ENCODE data around the gene UNC93B1. TPM values are rescaled to one million over a fixed set of nuclear protein-coding genes. Genes with fewer than 3 reads are reported as not detected.
A peak's percentile ranks its signal among the peaks of the same experiment; 100 is the strongest.
"Not testable (repeated sequence)": the region's sequence is repeated elsewhere in the genome, so short reads cannot be mapped to it uniquely, and the experiment has no call there.

UNC93B1 gene
- total and polyA plus RNA-seq, 2 donors = 20.5 to 34.9 TPM

DNA sequence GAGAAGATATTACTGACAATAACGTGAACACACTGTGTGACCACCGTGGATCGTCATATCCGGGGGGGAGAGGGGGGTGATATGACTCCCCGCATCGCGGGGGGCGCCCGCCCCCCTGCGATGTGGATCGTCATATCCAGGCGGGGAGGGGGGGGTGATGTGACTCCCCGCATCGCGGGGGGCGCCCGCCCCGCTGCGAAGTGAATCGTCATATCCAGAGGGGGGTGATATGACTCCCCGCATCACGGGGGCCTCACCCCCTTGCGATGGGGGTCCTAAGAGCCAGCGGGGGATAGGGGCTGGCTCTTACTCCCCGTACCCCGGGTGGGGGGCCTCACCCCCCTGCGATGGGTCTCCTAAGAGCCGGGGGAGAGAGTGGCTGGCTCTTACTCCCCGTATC is 19.9 kb downstream of the UNC93B1 start:
- H3K36me3 ChIP-seq (ENCODE audit: insufficient read depth) = no peaks in the 10 kb centered on the region
- no peaks in the 10 kb centered on the region for H3K4me1 ChIP-seq (ENCODE audit: insufficient read depth)
- no peak overlapping the region for H3K4me3 ChIP-seq (ENCODE audit: low read depth, low read length)
- WGBS = 81% methylated on average over 29 of the region's 29 CpGs
- H3K27ac ChIP-seq (ENCODE audit: low read depth) = no peak overlapping the region
- DNase-seq (ENCODE audit: extremely low spot score) = no peak

DNA sequence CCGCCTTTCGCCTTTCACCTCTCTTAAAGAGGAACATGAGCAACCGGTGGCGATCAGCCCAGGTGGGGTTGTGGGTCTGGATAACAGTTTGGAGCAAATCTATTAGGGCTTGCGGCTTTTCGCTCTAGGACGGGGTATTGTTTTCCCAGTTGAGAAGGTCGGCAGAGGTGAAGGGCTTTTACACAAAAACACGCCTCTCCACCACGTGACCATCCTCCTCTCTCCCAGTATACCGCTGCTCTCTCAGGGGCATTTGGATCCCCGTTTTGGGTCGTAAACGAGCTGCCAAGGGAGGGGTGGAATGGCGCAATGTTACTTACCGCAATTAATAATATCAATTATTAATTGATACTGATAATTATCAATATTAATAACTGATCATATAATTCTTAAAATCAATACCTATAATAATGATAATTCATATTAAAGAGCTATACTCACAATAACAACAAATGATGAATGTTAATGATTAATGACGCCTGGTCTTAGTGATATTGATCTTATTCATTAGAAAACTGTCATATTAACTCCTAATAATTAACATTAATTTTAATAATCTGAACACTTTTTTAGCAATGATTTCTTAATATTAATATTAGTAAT is 21.5 kb downstream of the UNC93B1 start:
- DNase-seq (ENCODE audit: extremely low spot score); H3K27ac ChIP-seq (ENCODE audit: low read depth): not testable (repeated sequence)
- WGBS = 77% methylated on average over 17 of the region's 17 CpGs

GRCh38 chr11:67981226-67981625 is 22.7 kb downstream of the UNC93B1 start:
- WGBS = 85% methylated on average over 10 of the region's 10 CpGs
- H3K4me3 ChIP-seq (ENCODE audit: low read depth, low read length); H3K4me1 ChIP-seq (ENCODE audit: insufficient read depth); DNase-seq (ENCODE audit: extremely low spot score); H3K27ac ChIP-seq (ENCODE audit: low read depth); H3K36me3 ChIP-seq (ENCODE audit: insufficient read depth): not testable (repeated sequence)

More for the DNA sequence above, 21.5 kb downstream of the UNC93B1 start:
- H3K4me3 ChIP-seq (ENCODE audit: low read depth, low read length); H3K36me3 ChIP-seq (ENCODE audit: insufficient read depth); H3K4me1 ChIP-seq (ENCODE audit: insufficient read depth): not testable (repeated sequence)

GRCh38 chr11:67978766-67979418 is 25.0 kb downstream of the UNC93B1 start:
- 59% methylated on average over 17 of the region's 17 CpGs for WGBS
- not testable (repeated sequence) for H3K27ac ChIP-seq (ENCODE audit: low read depth); H3K4me1 ChIP-seq (ENCODE audit: insufficient read depth); H3K4me3 ChIP-seq (ENCODE audit: low read depth, low read length); H3K36me3 ChIP-seq (ENCODE audit: insufficient read depth)
- peak; percentile 35 for DNase-seq (ENCODE audit: extremely low spot score)

GRCh38 chr11:67974746-67975145 is 29.2 kb downstream of the UNC93B1 start:
- not testable (repeated sequence) for H3K36me3 ChIP-seq (ENCODE audit: insufficient read depth); H3K4me3 ChIP-seq (ENCODE audit: low read depth, low read length); H3K4me1 ChIP-seq (ENCODE audit: insufficient read depth); H3K27ac ChIP-seq (ENCODE audit: low read depth); DNase-seq (ENCODE audit: extremely low spot score)
- 83% methylated on average over 12 of the region's 12 CpGs for WGBS

DNA sequence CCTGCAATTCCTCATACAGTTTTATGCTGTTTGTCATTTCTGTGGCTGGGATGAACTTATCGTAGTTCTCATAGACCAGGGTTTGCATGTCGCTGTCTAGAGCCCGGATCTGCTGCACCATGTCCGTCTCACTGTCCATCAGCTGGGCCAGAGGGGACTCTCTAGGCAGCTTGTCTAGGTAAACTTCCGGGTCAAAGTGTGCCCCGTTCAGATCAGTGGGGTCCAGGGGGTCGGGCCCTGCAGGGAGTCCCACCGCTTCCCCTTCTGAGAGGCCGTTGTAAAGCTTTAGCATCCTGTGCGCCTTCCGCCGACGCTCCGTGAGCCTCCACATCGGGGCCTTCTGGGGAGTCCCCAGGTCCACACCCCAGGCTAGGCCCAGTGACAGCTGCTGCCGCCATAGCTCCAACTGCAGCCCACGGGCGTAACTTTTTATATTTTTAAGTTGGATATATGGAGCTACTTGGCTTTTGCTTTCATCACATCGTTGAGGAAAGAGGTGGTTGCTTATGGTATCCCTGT is 38.0 kb downstream of the UNC93B1 start:
- H3K36me3 ChIP-seq (ENCODE audit: insufficient read depth); H3K4me3 ChIP-seq (ENCODE audit: low read depth, low read length); DNase-seq (ENCODE audit: extremely low spot score); H3K4me1 ChIP-seq (ENCODE audit: insufficient read depth); H3K27ac ChIP-seq (ENCODE audit: low read depth): not testable (repeated sequence)
- 91% methylated on average over 19 of the region's 19 CpGs for WGBS

GRCh38 chr11:67964746-67965145 is 39.2 kb downstream of the UNC93B1 start:
- H3K4me3 ChIP-seq (ENCODE audit: low read depth, low read length); H3K27ac ChIP-seq (ENCODE audit: low read depth); DNase-seq (ENCODE audit: extremely low spot score); H3K4me1 ChIP-seq (ENCODE audit: insufficient read depth); H3K36me3 ChIP-seq (ENCODE audit: insufficient read depth): not testable (repeated sequence)

- not testable (repeated sequence) for DNase-seq (ENCODE audit: extremely low spot score); H3K36me3 ChIP-seq (ENCODE audit: insufficient read depth); H3K4me1 ChIP-seq (ENCODE audit: insufficient read depth); H3K4me3 ChIP-seq (ENCODE audit: low read depth, low read length); H3K27ac ChIP-seq (ENCODE audit: low read depth)
- WGBS = 22% methylated on average over 6 of the region's 6 CpGs
Observed at GRCh38 chr11:67963879-67964278, 40.0 kb downstream of the UNC93B1 start.

GRCh38 chr11:67963217-67963616 is 40.7 kb downstream of the UNC93B1 start:
- DNase-seq (ENCODE audit: extremely low spot score); H3K4me1 ChIP-seq (ENCODE audit: insufficient read depth); H3K4me3 ChIP-seq (ENCODE audit: low read depth, low read length); H3K36me3 ChIP-seq (ENCODE audit: insufficient read depth); H3K27ac ChIP-seq (ENCODE audit: low read depth): not testable (repeated sequence)
- 90% methylated on average over 16 of the region's 16 CpGs for WGBS

- H3K27ac ChIP-seq (ENCODE audit: low read depth); H3K36me3 ChIP-seq (ENCODE audit: insufficient read depth); H3K4me1 ChIP-seq (ENCODE audit: insufficient read depth); H3K4me3 ChIP-seq (ENCODE audit: low read depth, low read length); DNase-seq (ENCODE audit: extremely low spot score): not testable (repeated sequence)
- WGBS = 75% methylated on average over 6 of the region's 6 CpGs
Observed at GRCh38 chr11:67956236-67956635, 47.7 kb downstream of the UNC93B1 start.

GRCh38 chr11:67955461-67956007 is 48.4 kb downstream of the UNC93B1 start:
- H3K36me3 ChIP-seq (ENCODE audit: insufficient read depth); H3K27ac ChIP-seq (ENCODE audit: low read depth); H3K4me1 ChIP-seq (ENCODE audit: insufficient read depth): not testable (repeated sequence)
- H3K4me3 ChIP-seq (ENCODE audit: low read depth, low read length) = peak overlapping the region; percentile 48
- under 1% methylated on average over 57 of the region's 57 CpGs for WGBS
- peak; percentile 3 for DNase-seq (ENCODE audit: extremely low spot score)

- WGBS = 7% methylated on average over 26 of the region's 26 CpGs
Observed at GRCh38 chr11:67954971-67955370, 48.9 kb downstream of the UNC93B1 start.

GRCh38 chr11:67954251-67954650 is 49.6 kb downstream of the UNC93B1 start:
- not testable (repeated sequence) for H3K36me3 ChIP-seq (ENCODE audit: insufficient read depth); H3K4me1 ChIP-seq (ENCODE audit: insufficient read depth); H3K27ac ChIP-seq (ENCODE audit: low read depth); H3K4me3 ChIP-seq (ENCODE audit: low read depth, low read length); DNase-seq (ENCODE audit: extremely low spot score)
- WGBS = 92% methylated on average over 14 of the region's 14 CpGs

More at GRCh38 chr11:67954971-67955370, 48.9 kb downstream of the UNC93B1 start:
- not testable (repeated sequence) for H3K4me1 ChIP-seq (ENCODE audit: insufficient read depth); H3K27ac ChIP-seq (ENCODE audit: low read depth); H3K36me3 ChIP-seq (ENCODE audit: insufficient read depth); DNase-seq (ENCODE audit: extremely low spot score)
- peak overlapping the region; percentile 48 for H3K4me3 ChIP-seq (ENCODE audit: low read depth, low read length)

DNA sequence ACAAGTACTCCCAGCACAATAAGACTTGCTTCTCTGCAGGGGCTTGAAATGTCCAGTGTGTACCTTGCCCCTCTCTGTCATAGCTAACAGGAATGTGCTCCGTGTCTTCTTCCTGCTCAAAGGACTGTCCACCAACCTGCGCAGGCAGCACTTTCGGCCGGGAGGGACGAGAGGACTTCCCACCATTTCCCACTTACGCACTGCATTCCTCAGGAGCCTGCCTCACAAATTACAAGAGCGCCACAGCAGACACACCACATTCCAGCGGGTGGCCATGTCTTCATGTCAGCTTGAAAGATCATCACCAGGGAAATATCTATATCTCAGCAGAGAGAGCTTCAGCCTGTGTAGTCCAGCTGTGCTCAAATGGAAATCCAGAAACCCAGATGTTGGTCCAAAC is 53.2 kb downstream of the UNC93B1 start:
- not testable (repeated sequence) for DNase-seq (ENCODE audit: extremely low spot score); H3K4me1 ChIP-seq (ENCODE audit: insufficient read depth); H3K36me3 ChIP-seq (ENCODE audit: insufficient read depth); H3K4me3 ChIP-seq (ENCODE audit: low read depth, low read length); H3K27ac ChIP-seq (ENCODE audit: low read depth)
- 66% methylated on average over 8 of the region's 8 CpGs for WGBS

Data from urinary bladder (tissue), 4 donors.